ENCODE data around the gene PEF1. TPM values are rescaled to one million over a fixed set of nuclear protein-coding genes. Genes with fewer than 3 reads are reported as not detected.

The PEF1 gene
- total and polyA plus RNA-seq, 2 donors (not counting 1 experiment from before 2014, with no cell fraction given), result 36.7 to 49.4 TPM

DNA sequence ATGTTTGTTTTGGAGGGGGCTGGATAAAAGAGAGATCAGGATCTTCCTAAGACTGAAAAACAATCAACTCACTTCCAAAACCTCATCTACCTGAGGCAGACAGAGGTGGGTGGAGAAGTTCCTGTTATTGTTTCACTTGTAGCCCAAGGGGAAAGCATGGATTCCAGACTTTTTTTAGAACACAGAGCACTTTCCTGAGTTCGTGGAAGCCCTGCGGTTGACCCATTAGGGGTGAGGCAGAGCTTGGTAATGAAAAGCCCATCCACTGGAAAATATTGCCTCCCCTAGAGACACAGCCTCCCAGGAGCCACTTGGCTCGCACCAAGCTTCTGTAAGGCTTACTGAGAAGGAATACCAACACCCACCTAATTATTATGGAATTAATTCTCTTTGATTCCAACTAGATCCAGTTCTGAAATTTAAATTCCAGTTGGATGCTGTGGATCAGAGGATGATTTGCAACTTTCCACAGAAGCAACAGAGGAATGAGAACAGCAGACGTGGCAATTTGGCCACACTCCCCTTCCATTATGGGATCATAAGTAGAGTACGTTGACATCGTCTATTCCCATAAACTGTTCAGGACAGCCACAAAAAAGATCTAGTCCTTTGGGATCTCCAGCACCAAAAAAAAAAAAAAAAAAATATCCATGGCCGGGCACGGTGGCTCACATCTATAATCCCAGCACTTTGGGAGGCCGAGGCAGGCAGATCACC is 4.1 kb upstream of the PEF1 start:
- H3K27ac Mint-ChIP-seq, result no peak overlapping the region
- H3K4me3 ChIP-seq (ENCODE audit: control extremely low read depth in 1 of 5, extremely low read depth in 1 of 5, insufficient read depth in 1 of 5, low read depth in 2 of 5, low read length in 4 of 5), result no peak overlapping the region
- no peak for ATAC-seq (ENCODE audit: low read depth)
- H3K9me3 Mint-ChIP-seq (ENCODE audit: insufficient read depth), result no peaks in the 10 kb centered on the region
- CTCF ChIA-PET, result no interaction called here
- H3K9me3 ChIP-seq (ENCODE audit: control extremely low read depth in 1 of 3, control insufficient read depth in 2 of 3, insufficient read depth in 1 of 3, low read length in 2 of 3), result no peaks in the 10 kb centered on the region
- no peaks in the 10 kb centered on the region for H4K20me1 ChIP-seq (ENCODE audit: control insufficient read depth, insufficient read depth, low read length, poor library complexity, severe bottlenecking)
- intact Hi-C loops (cut with micrococcal nuclease), result loop anchor here (5.0 to 10.0 kb wide), 5 partner anchors 124 to 1166 kb away; partner anchors contain the start of genes PTP4A2, S100PBP and YARS1
- no peak overlapping the region for H3K27ac ChIP-seq (ENCODE audit: low read length in 2 of 2)
- H3K36me3 ChIP-seq (replicated peaks in 1 of 2; ENCODE audit: control extremely low read depth in 1 of 2, control insufficient read depth in 1 of 2, extremely low read depth in 1 of 2, insufficient read depth in 2 of 2, low read length in 1 of 2), result no peaks in the 10 kb centered on the region
- H3K27me3 Mint-ChIP-seq, result no peaks in the 10 kb centered on the region
- no peaks in the 10 kb centered on the region for H3K27me3 ChIP-seq (replicated peaks in 1 of 4; ENCODE audit: control extremely low read depth in 1 of 4, control insufficient read depth in 3 of 4, insufficient read depth in 4 of 4, low read length in 3 of 4)
- DNase-seq, result no peak
- POLR2A ChIA-PET, result no interaction called here
- H3K4me2 ChIP-seq (replicated peaks; ENCODE audit: low read depth, low read length, poor library complexity, severe bottlenecking), result no peak overlapping the region
- 68% methylated on average over 5 of the region's 9 CpGs for WGBS (ENCODE audit: insufficient coverage)
- no peak overlapping the region for H2AFZ ChIP-seq (ENCODE audit: insufficient read depth, low read depth, low read length, poor library complexity, severe bottlenecking)
- H3K4me3 Mint-ChIP-seq, result no peak overlapping the region
- H3K9ac ChIP-seq (ENCODE audit: low read length), result no peak overlapping the region
- H3K4me1 ChIP-seq (ENCODE audit: control insufficient read depth in 2 of 2, insufficient read depth in 2 of 2, low read length in 2 of 2), result peaks cover 10 to 13% of the 10 kb centered on the region in 2 donors
- TF ChIP-seq, protein P1, sequence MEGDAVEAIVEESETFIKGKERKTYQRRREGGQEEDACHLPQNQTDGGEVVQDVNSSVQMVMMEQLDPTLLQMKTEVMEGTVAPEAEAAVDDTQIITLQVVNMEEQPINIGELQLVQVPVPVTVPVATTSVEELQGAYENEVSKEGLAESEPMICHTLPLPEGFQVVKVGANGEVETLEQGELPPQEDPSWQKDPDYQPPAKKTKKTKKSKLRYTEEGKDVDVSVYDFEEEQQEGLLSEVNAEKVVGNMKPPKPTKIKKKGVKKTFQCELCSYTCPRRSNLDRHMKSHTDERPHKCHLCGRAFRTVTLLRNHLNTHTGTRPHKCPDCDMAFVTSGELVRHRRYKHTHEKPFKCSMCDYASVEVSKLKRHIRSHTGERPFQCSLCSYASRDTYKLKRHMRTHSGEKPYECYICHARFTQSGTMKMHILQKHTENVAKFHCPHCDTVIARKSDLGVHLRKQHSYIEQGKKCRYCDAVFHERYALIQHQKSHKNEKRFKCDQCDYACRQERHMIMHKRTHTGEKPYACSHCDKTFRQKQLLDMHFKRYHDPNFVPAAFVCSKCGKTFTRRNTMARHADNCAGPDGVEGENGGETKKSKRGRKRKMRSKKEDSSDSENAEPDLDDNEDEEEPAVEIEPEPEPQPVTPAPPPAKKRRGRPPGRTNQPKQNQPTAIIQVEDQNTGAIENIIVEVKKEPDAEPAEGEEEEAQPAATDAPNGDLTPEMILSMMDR (IDR thresholded peaks at IDR 0.05), result no peak
- no peak for TF ChIP-seq EZH2 (IDR thresholded peaks at IDR 0.05; ENCODE audit: borderline replicate concordance, insufficient read depth, low read depth, low read length, poor library complexity, severe bottlenecking)
- H3K4me1 Mint-ChIP-seq, result peaks cover 25% of the 10 kb centered on the region
- H3K79me2 ChIP-seq (ENCODE audit: control insufficient read depth, insufficient read depth, low read length), result peaks cover 9% of the 10 kb centered on the region

DNA sequence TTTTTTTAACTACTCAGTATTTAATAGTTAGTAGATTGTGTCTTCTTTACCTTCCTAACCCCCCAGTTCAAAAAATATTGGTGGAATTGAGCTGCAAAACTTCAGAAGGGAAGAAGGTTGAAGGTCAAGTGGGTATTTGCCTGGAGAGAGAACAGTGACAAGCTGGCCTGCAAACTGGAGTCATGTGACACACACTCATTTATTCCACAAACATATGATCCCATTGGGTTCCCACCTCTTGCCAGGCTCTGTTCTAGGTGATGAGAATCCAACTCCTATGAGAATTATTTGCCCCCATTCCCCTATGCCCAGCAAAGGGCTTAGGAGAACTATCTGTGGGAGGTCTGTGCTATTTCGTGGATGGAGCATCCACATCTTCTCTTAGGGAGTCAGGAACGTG is 3.5 kb upstream of the PEF1 start:
- H3K36me3 ChIP-seq (replicated peaks in 1 of 2; ENCODE audit: control extremely low read depth in 1 of 2, control insufficient read depth in 1 of 2, extremely low read depth in 1 of 2, insufficient read depth in 2 of 2, low read length in 1 of 2), result no peaks in the 10 kb centered on the region
- Mint-ChIP-seq H3K27ac (no peak overlapping the region), H3K4me1 (peaks cover 30% of the 10 kb centered on the region), H3K27me3 (no peaks in the 10 kb centered on the region), H3K9me3 (ENCODE audit: insufficient read depth) (no peaks in the 10 kb centered on the region), H3K4me3 (no peak overlapping the region)
- H4K20me1 ChIP-seq (ENCODE audit: control insufficient read depth, insufficient read depth, low read length, poor library complexity, severe bottlenecking), result no peaks in the 10 kb centered on the region
- H3K27me3 ChIP-seq (replicated peaks in 1 of 4; ENCODE audit: control extremely low read depth in 1 of 4, control insufficient read depth in 3 of 4, insufficient read depth in 4 of 4, low read length in 3 of 4), result no peaks in the 10 kb centered on the region
- ChIA-PET CTCF (interaction anchor here (0.7 kb wide), 1 partner anchor 101 kb away, joined by 3 read pairs; no protein-coding TSS in a partner anchor), POLR2A (no interaction called here)
- H3K4me1 ChIP-seq (ENCODE audit: control insufficient read depth in 2 of 2, insufficient read depth in 2 of 2, low read length in 2 of 2), result peaks cover 16 to 19% of the 10 kb centered on the region in 2 donors
- no peak overlapping the region for H3K4me2 ChIP-seq (replicated peaks; ENCODE audit: low read depth, low read length, poor library complexity, severe bottlenecking)
- TF ChIP-seq, protein P1 (IDR thresholded peaks at IDR 0.05), result no peak
- TF ChIP-seq EZH2 (IDR thresholded peaks at IDR 0.05; ENCODE audit: borderline replicate concordance, insufficient read depth, low read depth, low read length, poor library complexity, severe bottlenecking), result no peak
- DNase-seq (no peak), ATAC-seq (ENCODE audit: low read depth) (no peak)
- intact Hi-C loops (cut with micrococcal nuclease), result loop anchor here (5.0 to 10.0 kb wide), 5 partner anchors 124 to 1167 kb away; partner anchors contain the start of genes PTP4A2, S100PBP and YARS1
- no peak overlapping the region for H3K9ac ChIP-seq (ENCODE audit: low read length)
- H3K9me3 ChIP-seq (ENCODE audit: control extremely low read depth in 1 of 3, control insufficient read depth in 2 of 3, insufficient read depth in 1 of 3, low read length in 2 of 3), result no peaks in the 10 kb centered on the region
- no peak overlapping the region for H2AFZ ChIP-seq (ENCODE audit: insufficient read depth, low read depth, low read length, poor library complexity, severe bottlenecking)
- no peak overlapping the region for H3K27ac ChIP-seq (ENCODE audit: low read length in 2 of 2)
- peaks cover 15% of the 10 kb centered on the region for H3K79me2 ChIP-seq (ENCODE audit: control insufficient read depth, insufficient read depth, low read length)
- H3K4me3 ChIP-seq (ENCODE audit: control extremely low read depth in 1 of 5, extremely low read depth in 1 of 5, insufficient read depth in 1 of 5, low read depth in 2 of 5, low read length in 4 of 5), result no peak overlapping the region
- no CpG with 5 or more reads among the region's 2 CpGs for WGBS (ENCODE audit: insufficient coverage)
